Adipocyte (in vitro differentiated cells): Measurements from ENCODE around the gene FSIP1.

Experiments
- DNase-seq: peaks from one replicate; pipeline ENCODE4 v3.0.0-alpha.2; 2015; ENCODE audit warnings: low read depth
- H3K27me3 ChIP-seq: replicated peaks from 2 replicates; pipeline ENCODE4 v1.7.0; 2013; ENCODE audit warnings: mild to moderate bottlenecking, low read length, moderate library complexity; ENCODE audit not compliant: control insufficient read depth, insufficient read depth
- H3K36me3 ChIP-seq: 2 replicates; pipeline ENCODE4 v1.7.0; 2013; ENCODE audit warnings: low read length, mild to moderate bottlenecking, moderate library complexity; ENCODE audit not compliant: control insufficient read depth, insufficient read depth, severe bottlenecking
- H3K4me1 ChIP-seq: 2 replicates; pipeline ENCODE4 v1.7.0; 2013; ENCODE audit warnings: mild to moderate bottlenecking, low read length, moderate library complexity; ENCODE audit not compliant: control insufficient read depth, insufficient read depth
- H3K4me3 ChIP-seq: 2 replicates; pipeline ENCODE4 v1.7.0; 2013; ENCODE audit warnings: mild to moderate bottlenecking, low read length, moderate library complexity
- H3K9ac ChIP-seq: 2 replicates; pipeline ENCODE4 v1.7.0; 2013; ENCODE audit warnings: mild to moderate bottlenecking, low read length, moderate library complexity
- H3K9me3 ChIP-seq: 2 replicates; pipeline ENCODE4 v1.7.0; 2013; ENCODE audit warnings: mild to moderate bottlenecking, low read length, moderate library complexity; ENCODE audit not compliant: control insufficient read depth

FSIP1 gene

GRCh38 chr15:39672184-39672583 lies 110.5 kb downstream of the FSIP1 start:
- Histone ChIP-seq H3K27me3 (no peaks in the 10 kb centered on the region), H3K36me3 (no peaks in the 10 kb centered on the region), H3K9ac (no peak overlapping the region), H3K4me1 (peaks cover 8% of the 10 kb centered on the region), H3K9me3 (no peaks in the 10 kb centered on the region), H3K4me3 (no peak overlapping the region)
- no peak for DNase-seq

DNA sequence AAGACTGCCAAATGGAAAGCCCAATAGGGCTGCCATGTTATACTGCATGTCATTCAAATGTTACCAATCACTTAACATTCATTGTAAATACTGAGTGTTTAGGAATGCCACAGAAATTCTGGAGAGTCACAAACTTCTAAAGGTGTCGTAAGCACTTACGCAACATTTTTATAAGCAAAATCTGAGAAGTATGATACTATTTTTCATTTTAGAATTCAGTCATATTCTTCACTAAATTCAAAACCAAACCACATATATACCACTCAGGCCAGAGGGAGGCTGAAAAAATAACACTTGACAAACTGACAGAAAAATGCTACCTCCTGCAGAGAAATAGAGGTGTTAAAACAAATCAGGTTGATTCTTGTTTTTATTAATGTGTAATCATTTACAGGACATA lies 112.0 kb downstream of the FSIP1 start:
- Histone ChIP-seq H3K4me3 (no peak overlapping the region), H3K9me3 (no peaks in the 10 kb centered on the region), H3K9ac (no peak overlapping the region), H3K36me3 (no peaks in the 10 kb centered on the region), H3K27me3 (no peaks in the 10 kb centered on the region), H3K4me1 (peaks cover 21% of the 10 kb centered on the region)
- DNase-seq = peak; percentile 26

- no peak overlapping the region for H3K4me3 ChIP-seq
- DNase-seq = no peak
- no peaks in the 10 kb centered on the region for H3K9me3 ChIP-seq
- H3K36me3 ChIP-seq = no peaks in the 10 kb centered on the region
- H3K27me3 ChIP-seq = no peaks in the 10 kb centered on the region
- H3K4me1 ChIP-seq = peaks cover 21% of the 10 kb centered on the region
- H3K9ac ChIP-seq = no peak overlapping the region
These were observed 113.0 kb downstream of the FSIP1 start for GRCh38 chr15:39669661-39670060.

GRCh38 chr15:39669241-39669640 lies 113.4 kb downstream of the FSIP1 start:
- H3K4me3 ChIP-seq = no peak overlapping the region
- H3K9ac ChIP-seq = no peak overlapping the region
- no peaks in the 10 kb centered on the region for H3K27me3 ChIP-seq
- H3K4me1 ChIP-seq = peaks cover 23% of the 10 kb centered on the region
- no peaks in the 10 kb centered on the region for H3K36me3 ChIP-seq
- DNase-seq = no peak
- H3K9me3 ChIP-seq = no peaks in the 10 kb centered on the region

- H3K9me3 ChIP-seq = no peaks in the 10 kb centered on the region
- H3K36me3 ChIP-seq = no peaks in the 10 kb centered on the region
- H3K9ac ChIP-seq = no peak overlapping the region
- no peaks in the 10 kb centered on the region for H3K27me3 ChIP-seq
- no peak overlapping the region for H3K4me3 ChIP-seq
- H3K4me1 ChIP-seq = peaks cover 31% of the 10 kb centered on the region
- DNase-seq = no peak
These were observed 114.2 kb downstream of the FSIP1 start for GRCh38 chr15:39668457-39668856.

DNA sequence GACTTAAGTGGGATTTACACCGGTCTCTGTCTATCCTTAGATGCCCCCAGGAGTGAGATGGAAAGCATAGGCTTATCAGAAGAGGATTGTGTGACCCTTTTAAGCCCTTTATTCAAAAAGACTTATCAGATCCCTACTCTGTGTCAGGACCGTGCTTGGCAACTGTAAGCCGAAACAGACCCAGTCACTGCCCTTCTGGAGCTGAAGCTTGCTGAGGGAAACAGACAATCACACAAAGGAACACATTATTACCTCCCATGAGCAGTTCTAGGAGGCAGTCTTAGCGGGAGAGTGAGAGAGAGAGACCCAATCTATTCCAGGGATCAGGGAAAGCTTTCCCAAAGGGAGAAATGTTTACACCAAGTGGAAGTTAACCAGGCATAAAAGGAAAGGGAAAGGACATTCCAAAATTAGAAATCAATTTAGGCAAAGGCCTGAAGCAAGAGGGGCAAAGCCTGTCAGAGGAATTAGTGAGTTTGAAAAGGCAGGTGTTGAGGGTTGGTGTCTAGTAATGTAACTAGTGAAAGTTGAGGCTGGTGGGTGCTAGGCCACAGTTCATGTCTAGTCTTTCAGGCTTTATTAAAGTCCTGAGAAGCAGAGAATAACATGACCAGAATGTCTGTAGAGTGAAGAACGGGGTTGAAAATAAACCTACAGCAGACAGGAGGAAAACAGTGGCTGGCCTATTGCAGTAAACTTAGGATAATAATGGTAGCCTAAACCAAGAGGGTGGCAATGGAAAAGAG lies 115.1 kb downstream of the FSIP1 start:
- H3K4me3 ChIP-seq = no peak overlapping the region
- H3K27me3 ChIP-seq = no peaks in the 10 kb centered on the region
- H3K4me1 ChIP-seq = peaks cover 34% of the 10 kb centered on the region
- no peak for DNase-seq
- no peak overlapping the region for H3K9ac ChIP-seq
- H3K9me3 ChIP-seq = no peaks in the 10 kb centered on the region
- no peaks in the 10 kb centered on the region for H3K36me3 ChIP-seq

DNA sequence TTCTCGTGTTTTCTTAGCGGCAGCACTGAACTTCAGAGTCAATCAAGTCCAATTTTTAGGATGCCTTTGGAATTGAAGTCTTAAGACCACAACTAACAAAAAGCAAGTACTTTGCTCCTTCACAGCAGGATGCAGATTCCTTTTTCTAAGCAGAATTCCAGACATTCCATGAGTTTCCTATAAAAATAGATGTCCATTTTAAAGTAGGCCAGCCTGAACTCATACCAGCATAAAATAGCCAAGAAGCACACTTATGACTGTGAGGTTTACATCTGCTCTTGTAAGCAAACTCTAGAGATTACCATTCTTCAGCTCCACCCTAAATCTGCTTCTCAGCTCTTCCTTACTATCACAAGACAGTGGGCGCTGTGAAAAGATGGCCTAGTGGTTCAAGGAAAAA lies 116.0 kb downstream of the FSIP1 start:
- H3K4me1 ChIP-seq = peaks cover 34% of the 10 kb centered on the region
- no peaks in the 10 kb centered on the region for H3K36me3 ChIP-seq
- no peak overlapping the region for H3K9ac ChIP-seq
- no peaks in the 10 kb centered on the region for H3K27me3 ChIP-seq
- no peaks in the 10 kb centered on the region for H3K9me3 ChIP-seq
- peak; percentile 53 for DNase-seq
- no peak overlapping the region for H3K4me3 ChIP-seq

DNA sequence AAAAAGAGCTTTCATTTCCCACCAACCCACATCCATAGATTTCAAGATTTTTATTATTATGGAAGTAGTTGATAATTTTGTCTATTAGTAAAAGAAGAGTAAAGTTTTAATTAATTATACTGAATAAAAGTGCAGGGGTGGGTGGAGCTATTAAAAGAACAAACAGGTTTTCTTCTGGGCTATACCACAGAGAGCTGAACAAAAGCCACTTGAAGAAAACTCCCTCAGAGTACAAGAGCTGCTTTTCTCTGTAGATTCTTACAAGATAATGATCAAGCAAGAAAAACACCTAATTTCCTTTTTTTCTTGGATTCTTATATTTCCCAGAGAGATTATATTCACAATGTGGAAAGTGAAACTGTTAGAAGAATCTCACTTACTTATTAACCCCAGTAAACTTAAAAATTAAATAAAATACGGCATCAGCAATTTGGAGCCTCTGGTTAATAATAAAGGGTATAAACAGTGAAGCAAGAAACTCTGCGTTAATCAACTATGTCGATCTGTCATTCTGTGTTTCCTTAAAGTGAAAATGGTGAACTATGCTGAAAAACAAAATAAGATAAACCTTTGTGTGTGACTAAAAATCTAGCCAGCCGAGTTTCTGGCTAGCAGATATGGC lies 116.9 kb downstream of the FSIP1 start:
- H3K9me3 ChIP-seq = no peaks in the 10 kb centered on the region
- H3K4me3 ChIP-seq = no peak overlapping the region
- no peak overlapping the region for H3K9ac ChIP-seq
- no peaks in the 10 kb centered on the region for H3K27me3 ChIP-seq
- no peak for DNase-seq
- H3K36me3 ChIP-seq = no peaks in the 10 kb centered on the region
- H3K4me1 ChIP-seq = peaks cover 34% of the 10 kb centered on the region

DNA sequence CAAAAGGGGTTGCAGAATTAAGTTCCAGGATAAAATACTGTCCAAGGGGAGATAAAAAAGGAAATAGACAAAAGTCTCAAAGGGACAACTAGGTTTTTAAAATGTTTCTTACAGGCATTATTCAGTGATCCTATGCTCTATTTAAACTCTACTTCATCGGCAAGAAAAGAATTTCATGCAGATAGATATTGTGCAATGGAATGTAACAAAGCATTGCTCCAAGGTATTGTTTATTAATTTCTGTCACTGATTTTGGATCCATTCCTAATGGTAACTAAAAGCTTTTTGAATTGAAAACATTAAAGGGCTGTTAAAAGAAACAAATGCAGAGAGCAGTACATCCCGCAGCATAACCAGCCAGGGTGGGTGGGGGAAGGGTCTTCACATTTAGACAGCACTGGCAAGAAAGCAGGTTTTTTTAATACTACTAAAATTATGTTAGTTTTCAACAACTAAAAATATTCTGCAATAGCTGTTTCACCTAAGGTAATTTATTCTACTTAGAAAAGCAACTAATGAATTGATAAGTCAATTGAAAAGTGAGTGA lies 118.9 kb downstream of the FSIP1 start:
- DNase-seq = no peak
- Histone ChIP-seq H3K9ac (no peak overlapping the region), H3K4me3 (peak overlapping the region; percentile 19), H3K9me3 (no peaks in the 10 kb centered on the region), H3K36me3 (no peaks in the 10 kb centered on the region), H3K27me3 (no peaks in the 10 kb centered on the region), H3K4me1 (peaks cover 30% of the 10 kb centered on the region)

DNA sequence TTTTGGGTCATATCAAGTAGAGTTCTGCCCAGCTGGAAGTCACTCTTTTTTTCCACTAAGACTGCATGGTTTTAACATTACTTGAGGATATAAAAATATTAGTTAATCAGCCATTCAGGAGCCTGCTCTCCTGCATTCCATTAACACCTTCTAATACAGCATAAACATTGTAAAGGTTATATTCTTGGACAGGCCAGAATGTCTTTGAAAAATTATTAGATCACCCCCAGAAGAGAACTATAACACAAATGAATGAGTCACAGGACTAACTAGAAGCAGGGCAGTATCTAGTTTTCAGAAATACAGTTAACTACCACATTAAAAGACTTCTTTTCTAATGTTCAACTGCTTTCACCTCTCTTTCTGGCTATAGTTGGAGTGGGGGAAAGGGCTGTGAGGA lies 120.9 kb downstream of the FSIP1 start:
- Histone ChIP-seq H3K9me3 (no peaks in the 10 kb centered on the region), H3K27me3 (no peaks in the 10 kb centered on the region), H3K36me3 (no peaks in the 10 kb centered on the region), H3K4me1 (peaks cover 29% of the 10 kb centered on the region), H3K9ac (no peak overlapping the region), H3K4me3 (no peak overlapping the region)
- no peak for DNase-seq

DNA sequence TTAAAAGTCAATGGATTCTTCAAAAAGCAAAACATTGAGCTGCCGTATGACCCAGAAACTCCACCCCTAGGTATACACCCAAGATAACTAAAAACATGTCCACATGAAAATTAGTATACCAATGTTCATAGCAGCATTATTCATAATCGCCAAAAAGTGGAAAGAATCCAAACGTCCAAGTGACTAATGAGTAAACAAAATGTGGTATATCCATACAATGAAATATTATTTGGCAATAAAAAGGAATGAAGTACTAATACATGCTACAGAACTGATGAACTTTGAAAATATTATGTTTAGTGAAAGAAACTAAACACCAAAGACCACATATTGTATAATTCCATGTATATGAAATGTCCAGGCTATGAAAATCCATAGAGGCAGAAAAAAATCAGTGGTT lies 123.9 kb downstream of the FSIP1 start:
- H3K4me1 ChIP-seq = peaks cover 12% of the 10 kb centered on the region
- H3K9me3 ChIP-seq = no peaks in the 10 kb centered on the region
- H3K4me3 ChIP-seq = no peak overlapping the region
- no peak for DNase-seq
- no peaks in the 10 kb centered on the region for H3K27me3 ChIP-seq
- H3K36me3 ChIP-seq = no peaks in the 10 kb centered on the region
- H3K9ac ChIP-seq = no peak overlapping the region
